K562 (cell line): ENCODE results near the gene LASP1NB.

ENCODE experiments used
- ATAC-seq: fragments of 200-7000 bp; cut with Tn5 transposase; 3 replicates; pipeline ENCODE4 v1.9.1; 2020; ENCODE audit warnings: moderate library complexity
- BruUV-seq: library from RNA; stranded (reverse); fragments of 400-500 nt; replicated peaks from 2 replicates; lab custom pipeline; 2021; lab: Mats Ljungman, UMichigan
- CTCF ChIA-PET: fragments of 300-600 bp; formaldehyde crosslinking; extraction: SDS; loops from one replicate; lab custom pipeline; 2021; ENCODE audit warnings: low intra/inter-chr PET ratio; lab: Yijun Ruan, JAX
- POLR2A ChIA-PET: fragments of 300-600, 350-650 bp; sonication (Branson Sonifier 250); formaldehyde crosslinking; extraction: SDS; loops from one replicate; lab custom pipeline; 2021; ENCODE audit warnings: antibody characterized with exemption, inconsistent platforms; lab: Yijun Ruan, JAX
- DNase-seq, 4 experiments: peaks; one replicate each; pipeline versions ENCODE4 v3.0.0 to v3.0.0-alpha.2; 2011 to 2018; ENCODE audit warnings: low spot score in 3 of 4, mixed read lengths in 3 of 4; ENCODE audit errors: extremely low read depth in 1 of 4
- FAIRE-seq: peaks from 2 replicates; lab custom pipeline; 2011; peaks lifted over from hg19 to GRCh38; lab: Jason Lieb, UNC
- H2AFZ ChIP-seq: 2 replicates; pipeline ENCODE4 v1.6.0; 2011; ENCODE audit warnings: low read depth, low read length, control low read depth, inconsistent platforms
- H3K27ac ChIP-seq: fragments of 200-600 bp; 3 replicates; pipeline ENCODE4 v1.8.0; 2011; ENCODE audit warnings: low read depth, mild to moderate bottlenecking, control low read depth, inconsistent platforms, low read length, moderate library complexity, mixed read lengths; ENCODE audit errors: extremely low read depth
- H3K27me3 ChIP-seq, 2 experiments: fragments of 300-600 bp in 1 of 2; 2 replicates in 1 of 2; 3 replicates in 1 of 2; pipeline versions ENCODE4 v1.6.0 to v1.8.0; 2011; ENCODE audit warnings: inconsistent platforms in 2 of 2, low read length in 2 of 2, mild to moderate bottlenecking in 1 of 2, mixed read lengths in 1 of 2, moderate library complexity in 1 of 2; ENCODE audit not compliant: control insufficient read depth in 2 of 2, insufficient read depth in 2 of 2
- H3K36me3 ChIP-seq: fragments of 300-600 bp; 3 replicates; pipeline ENCODE4 v1.8.0; 2011; ENCODE audit warnings: mild to moderate bottlenecking, low read length, inconsistent platforms; ENCODE audit not compliant: control insufficient read depth, insufficient read depth
- H3K4me1 ChIP-seq, 2 experiments: fragments of 200-600 bp in 1 of 2; replicated peaks in 1 of 2; 2 replicates in 1 of 2; 3 replicates in 1 of 2; pipeline versions ENCODE4 v1.5.1 to v1.8.0; 2011; ENCODE audit warnings: inconsistent platforms in 2 of 2, low read length in 2 of 2, mild to moderate bottlenecking in 1 of 2, mixed read lengths in 1 of 2, moderate library complexity in 1 of 2; ENCODE audit not compliant: control insufficient read depth in 2 of 2, insufficient read depth in 2 of 2
- H3K4me2 ChIP-seq: 2 replicates; pipeline ENCODE4 v1.6.1; 2011; ENCODE audit warnings: low read length, control low read depth, inconsistent platforms, mixed read lengths; ENCODE audit not compliant: insufficient read depth
- H3K4me3 ChIP-seq: fragments of 200-600 bp; sonication (generic), shearing (Covaris generic); 2 replicates; pipeline ENCODE4 v1.5.1; 2016; ENCODE audit warnings: control low read depth, inconsistent platforms
- H3K79me2 ChIP-seq: fragments of 200-600 bp; 3 replicates; pipeline ENCODE4 v1.8.0; 2011; ENCODE audit warnings: low read length, inconsistent platforms; ENCODE audit not compliant: control insufficient read depth, insufficient read depth
- H3K9ac ChIP-seq, 2 experiments: 2 replicates each; pipeline versions ENCODE4 v1.6.0 to v1.6.1; 2011; ENCODE audit warnings: low read depth in 2 of 2, low read length in 2 of 2, control low read depth in 1 of 2, inconsistent platforms in 1 of 2, mild to moderate bottlenecking in 1 of 2, mixed read lengths in 1 of 2; ENCODE audit not compliant: insufficient read depth in 1 of 2
- H3K9me1 ChIP-seq: one replicate; pipeline ENCODE4 v1.6.0; 2011; ENCODE audit warnings: inconsistent platforms, mild to moderate bottlenecking, low read length, moderate library complexity; ENCODE audit not compliant: control insufficient read depth, insufficient read depth
- H3K9me3 ChIP-seq: replicated peaks from 2 replicates; pipeline ENCODE4 v1.5.1; 2011; ENCODE audit warnings: low read depth, low read length, inconsistent platforms; ENCODE audit not compliant: control insufficient read depth, insufficient read depth
- H4K20me1 ChIP-seq: replicated peaks from 2 replicates; pipeline ENCODE4 v1.6.1; 2011; ENCODE audit warnings: low read length, inconsistent platforms, mixed read lengths; ENCODE audit not compliant: control insufficient read depth, insufficient read depth
- CBX8 ChIP-seq: fragments of 200-600 bp; sonication (generic); IDR thresholded peaks from 2 replicates; pipeline ENCODE4 v1.6.1; 2012; ENCODE audit warnings: borderline replicate concordance, mixed run types, low read depth, mild to moderate bottlenecking, moderate library complexity, mixed read lengths, low read length, control low read depth, inconsistent platforms; ENCODE audit not compliant: poor library complexity, severe bottlenecking; ENCODE audit errors: extremely low read depth
- E4F1 ChIP-seq: fragments of 250-450 bp; sonication (Bioruptor Pico); IDR thresholded peaks from 2 replicates; pipeline ENCODE4 v1.5.0; 2021; ENCODE audit warnings: mild to moderate bottlenecking, borderline replicate concordance
- GMEB1 ChIP-seq: fragments of 250-450 bp; sonication (Bioruptor Pico); IDR thresholded peaks from 2 replicates; pipeline ENCODE4 v1.4.0; 2020; ENCODE audit warnings: mild to moderate bottlenecking
- MCM3 ChIP-seq: fragments of 450-650 bp; IDR thresholded peaks from 2 replicates; pipeline ENCODE4 v1.6.1; 2016
- ZBED1 ChIP-seq: IDR thresholded peaks from 2 replicates; pipeline ENCODE4 v1.6.1; 2014
- ZNF592 ChIP-seq: fragments of 450-650 bp; IDR thresholded peaks from 2 replicates; pipeline ENCODE4 v1.6.1; 2017; ENCODE audit warnings: antibody characterized with exemption, mild to moderate bottlenecking
- WGBS: fragments of 100-300 bp; shearing (Covaris generic); methylation state at CpG from one replicate; pipeline ENCODE4 v1.1.6; 2016; ENCODE audit warnings: low coverage, mixed read lengths; ENCODE audit not compliant: insufficient coverage; ENCODE audit errors: missing lambda C conversion rate; 5-methylcytosine and 5-hydroxymethylcytosine counted together
- in situ Hi-C: fragments of 300-500 bp; cut with MboI; formaldehyde crosslinking; loops from 4 replicates; pipeline ENCODE4 v1.15.0; 2018; ENCODE audit warnings: inconsistent platforms, mixed read lengths
- intact Hi-C: fragments of 100-400 bp; cut with micrococcal nuclease; formaldehyde crosslinking; loops from 2 replicates; pipeline ENCODE4 v1.14.2; 2022
- TF ChIP-seq, protein P1 (sequence below): fragments of 450-650 bp; IDR thresholded peaks from 2 replicates; pipeline ENCODE4 v1.6.1; 2014; ENCODE audit warnings: low read depth, mild to moderate bottlenecking, moderate library complexity, borderline replicate concordance
- TF ChIP-seq, protein P2 (sequence below): fragments of 450-650 bp; conservative IDR thresholded peaks from 2 replicates; pipeline ENCODE4 v1.6.1; 2016; ENCODE audit warnings: missing genetic modification characterization, low read depth, mild to moderate bottlenecking, control low read depth, missing compliant biosample characterization

LASP1NB gene

DNA sequence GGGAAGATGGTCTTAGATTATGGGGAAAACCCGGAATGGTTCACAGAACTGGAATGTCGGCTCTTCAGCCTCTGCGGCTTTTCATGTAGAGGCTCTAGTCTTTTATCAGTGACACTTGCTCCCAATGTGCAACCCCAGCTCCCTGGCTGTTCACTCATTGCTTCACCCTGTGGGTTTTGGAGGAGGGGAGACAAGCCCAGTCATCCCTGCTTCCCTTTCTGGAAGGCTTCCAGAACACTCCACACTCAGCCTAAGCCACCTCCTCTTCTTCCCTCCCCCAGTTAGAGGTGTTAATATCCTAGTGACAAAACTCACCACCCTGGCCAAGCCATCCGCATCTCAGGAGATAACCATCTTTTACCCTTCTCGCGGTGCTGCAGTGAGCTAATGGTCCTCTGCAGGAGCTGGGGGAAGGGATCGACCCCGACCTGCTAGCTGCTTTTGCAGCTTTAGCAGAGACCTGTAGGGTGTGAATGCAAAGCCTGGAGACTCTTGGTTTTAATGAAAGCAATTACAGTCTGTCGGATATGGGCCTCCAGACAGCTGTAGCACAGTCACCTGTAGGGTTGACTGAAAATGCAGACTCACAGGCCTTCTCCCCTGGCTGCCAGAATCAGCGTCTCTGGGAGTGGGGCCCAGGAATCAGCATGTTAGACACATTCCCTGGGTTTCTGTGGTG is 24.3 kb upstream of the LASP1NB start:
- Histone ChIP-seq H3K9ac (peak overlapping the region; percentile 13 to 48; a peak in 1 of 4 replicates), H3K36me3 (peaks cover 67% of the 10 kb centered on the region), H3K9me3 (no peaks in the 10 kb centered on the region), H3K4me3 (no peak overlapping the region), H3K27ac (peak overlapping the region; percentile 66; the same call in 2 of the 3 replicates), H3K79me2 (peaks cover 31% of the 10 kb centered on the region), H3K9me1 (no peaks in the 10 kb centered on the region), H3K4me1 (peaks cover 38 to 42% of the 10 kb centered on the region in 2 experiments), H2AFZ (no peak overlapping the region), H4K20me1 (peaks cover 18% of the 10 kb centered on the region), H3K4me2 (peak overlapping the region; percentile 32; the same call in 1 of the 2 replicates), H3K27me3 (no peaks in the 10 kb centered on the region)
- no TSS peak for BruUV-seq
- ChIA-PET POLR2A (interaction anchor here (0.5 to 2.6 kb wide), 14 partner anchors 8 to 1019 kb away, joined by 3 to 9 read pairs (median 4); partner anchors contain the start of genes LASP1 and RPL23), CTCF (no interaction called here)
- ATAC-seq (peak; percentile 87), FAIRE-seq (peak; percentile 91), DNase-seq (peak; percentile 71 to 90 (median 82))
- WGBS: 3% methylated on average over 10 of the region's 10 CpGs
- in situ Hi-C loops (no loop called here), intact Hi-C loops (loop anchor here (2.0 kb wide), 1 partner anchor 32 kb away; no protein-coding TSS in a partner anchor)
- TF ChIP-seq ZBED1 (no peak), GMEB1 (CRISPR knock-in tag) (no peak), MCM3 (no peak), ZNF592 (peak; percentile 26; the same call in 1 of the 2 replicates), CBX8 (no peak), E4F1 (CRISPR knock-in tag) (no peak)
- TF ChIP-seq, protein P1, sequence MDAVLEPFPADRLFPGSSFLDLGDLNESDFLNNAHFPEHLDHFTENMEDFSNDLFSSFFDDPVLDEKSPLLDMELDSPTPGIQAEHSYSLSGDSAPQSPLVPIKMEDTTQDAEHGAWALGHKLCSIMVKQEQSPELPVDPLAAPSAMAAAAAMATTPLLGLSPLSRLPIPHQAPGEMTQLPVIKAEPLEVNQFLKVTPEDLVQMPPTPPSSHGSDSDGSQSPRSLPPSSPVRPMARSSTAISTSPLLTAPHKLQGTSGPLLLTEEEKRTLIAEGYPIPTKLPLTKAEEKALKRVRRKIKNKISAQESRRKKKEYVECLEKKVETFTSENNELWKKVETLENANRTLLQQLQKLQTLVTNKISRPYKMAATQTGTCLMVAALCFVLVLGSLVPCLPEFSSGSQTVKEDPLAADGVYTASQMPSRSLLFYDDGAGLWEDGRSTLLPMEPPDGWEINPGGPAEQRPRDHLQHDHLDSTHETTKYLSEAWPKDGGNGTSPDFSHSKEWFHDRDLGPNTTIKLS: no peak
- TF ChIP-seq, protein P2, sequence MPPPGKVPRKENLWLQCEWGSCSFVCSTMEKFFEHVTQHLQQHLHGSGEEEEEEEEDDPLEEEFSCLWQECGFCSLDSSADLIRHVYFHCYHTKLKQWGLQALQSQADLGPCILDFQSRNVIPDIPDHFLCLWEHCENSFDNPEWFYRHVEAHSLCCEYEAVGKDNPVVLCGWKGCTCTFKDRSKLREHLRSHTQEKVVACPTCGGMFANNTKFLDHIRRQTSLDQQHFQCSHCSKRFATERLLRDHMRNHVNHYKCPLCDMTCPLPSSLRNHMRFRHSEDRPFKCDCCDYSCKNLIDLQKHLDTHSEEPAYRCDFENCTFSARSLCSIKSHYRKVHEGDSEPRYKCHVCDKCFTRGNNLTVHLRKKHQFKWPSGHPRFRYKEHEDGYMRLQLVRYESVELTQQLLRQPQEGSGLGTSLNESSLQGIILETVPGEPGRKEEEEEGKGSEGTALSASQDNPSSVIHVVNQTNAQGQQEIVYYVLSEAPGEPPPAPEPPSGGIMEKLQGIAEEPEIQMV (tag): no peak
